H1 (cell line): ENCODE measurements around the gene PSMD3. TPM values are rescaled to one million over a fixed set of nuclear protein-coding genes. Genes with fewer than 3 reads are reported as not detected.

ENCODE experiments used
- CTCF ChIA-PET: fragments of 300-600 bp; sonication (Branson Sonifier 250); formaldehyde crosslinking; loops from one replicate; lab custom pipeline; 2021; ENCODE audit not compliant: partially characterized antibody; lab: Charles Lee
- POLR2A ChIA-PET: fragments of 300-600 bp; sonication (Branson Sonifier 250); formaldehyde crosslinking; loops from one replicate; lab custom pipeline; 2021; ENCODE audit warnings: inconsistent platforms; ENCODE audit not compliant: partially characterized antibody; lab: Charles Lee
- DNase-seq, 2 experiments: peaks; one replicate each; pipeline versions ENCODE4 v3.0.0 to v3.0.0-alpha.2; 2010 to 2022; ENCODE audit warnings: low spot score in 2 of 2, low read depth in 1 of 2, mixed read lengths in 1 of 2
- FAIRE-seq: peaks from 2 replicates; lab custom pipeline; 2011; peaks lifted over from hg19 to GRCh38; lab: Jason Lieb, UNC
- H2AFZ ChIP-seq: 2 replicates; pipeline ENCODE4 v1.8.1; 2012; ENCODE audit warnings: low read length, inconsistent platforms
- H2AK5ac ChIP-seq: 2 replicates; pipeline ENCODE4 v1.6.1; 2013; ENCODE audit warnings: low read depth, low read length
- H2BK120ac ChIP-seq: replicated peaks from 2 replicates; pipeline ENCODE3; 2013; ENCODE audit warnings: low read depth, low read length, inconsistent platforms
- H2BK12ac ChIP-seq: 2 replicates; pipeline ENCODE4 v1.6.1; 2013; ENCODE audit warnings: low read depth, low read length
- H2BK15ac ChIP-seq: 2 replicates; pipeline ENCODE4 v1.6.1; 2013; ENCODE audit warnings: low read length
- H2BK20ac ChIP-seq: 2 replicates; pipeline ENCODE4 v1.6.1; 2013; ENCODE audit warnings: low read length
- H2BK5ac ChIP-seq: 2 replicates; pipeline ENCODE4 v1.6.1; 2013; ENCODE audit warnings: low read depth, low read length
- H3K14ac ChIP-seq: 2 replicates; pipeline ENCODE4 v1.6.1; 2013; ENCODE audit warnings: inconsistent platforms; ENCODE audit not compliant: insufficient read length
- H3K18ac ChIP-seq: 2 replicates; pipeline ENCODE4 v1.6.1; 2013; ENCODE audit warnings: low read length; ENCODE audit errors: extremely low read depth
- H3K23ac ChIP-seq: 2 replicates; pipeline ENCODE4 v1.6.1; 2013; ENCODE audit warnings: inconsistent platforms; ENCODE audit not compliant: insufficient read length
- H3K23me2 ChIP-seq: 2 replicates; pipeline ENCODE4 v1.6.1; 2013; ENCODE audit warnings: low read depth, low read length
- H3K27ac ChIP-seq: 2 replicates; pipeline ENCODE4 v1.6.1; 2011; ENCODE audit warnings: low read depth, low read length, inconsistent platforms
- H3K27me3 ChIP-seq, 4 experiments: replicated peaks in 1 of 4; 1 replicate in 1 of 4; 2 replicates in 3 of 4; pipeline versions ENCODE4 v1.6.1 to v1.8.1; 2011 to 2013; ENCODE audit warnings: low read length in 3 of 4, mild to moderate bottlenecking in 3 of 4, inconsistent platforms in 2 of 4, mixed read lengths in 2 of 4, moderate library complexity in 1 of 4; ENCODE audit not compliant: control insufficient read depth in 3 of 4, insufficient read depth in 3 of 4; ENCODE audit errors: extremely low read depth in 1 of 4
- H3K36me3 ChIP-seq, 4 experiments: 2 replicates each; pipeline versions ENCODE4 v1.6.1 to v1.8.1; 2011 to 2013; ENCODE audit warnings: mild to moderate bottlenecking in 4 of 4, low read length in 3 of 4, moderate library complexity in 2 of 4, control low read depth in 1 of 4, inconsistent platforms in 1 of 4; ENCODE audit not compliant: insufficient read depth in 4 of 4, control insufficient read depth in 2 of 4
- H3K4ac ChIP-seq: replicated peaks from 2 replicates; pipeline ENCODE3; 2013; ENCODE audit warnings: low read length, low read depth, mixed read lengths, inconsistent platforms; ENCODE audit not compliant: insufficient read length
- H3K4me1 ChIP-seq, 4 experiments: replicated peaks in 1 of 4; 1 replicate in 1 of 4; 2 replicates in 3 of 4; pipeline versions ENCODE4 v1.6.1 to v1.8.1; 2011 to 2013; ENCODE audit warnings: low read length in 3 of 4, inconsistent platforms in 2 of 4, mixed read lengths in 1 of 4; ENCODE audit not compliant: insufficient read depth in 4 of 4, control insufficient read depth in 3 of 4
- H3K4me2 ChIP-seq, 2 experiments: 2 replicates each; pipeline versions ENCODE4 v1.6.1 to v1.8.1; 2011 to 2013; ENCODE audit warnings: low read depth in 2 of 2, low read length in 2 of 2, control low read depth in 1 of 2, inconsistent platforms in 1 of 2, mild to moderate bottlenecking in 1 of 2; ENCODE audit not compliant: insufficient read depth in 1 of 2
- H3K4me3 ChIP-seq, 4 experiments: fragments of 200-600, 300-600 bp in 1 of 4; sonication (generic), shearing (Covaris generic), sonication (Bioruptor Twin) in 1 of 4; 2 replicates each; pipeline versions ENCODE4 v1.5.1 to v1.8.1; 2011 to 2016; ENCODE audit warnings: low read length in 4 of 4, low read depth in 3 of 4, control low read depth in 2 of 4, inconsistent platforms in 2 of 4, mild to moderate bottlenecking in 2 of 4, mixed read lengths in 1 of 4, moderate library complexity in 1 of 4; ENCODE audit not compliant: insufficient read depth in 2 of 4; ENCODE audit errors: extremely low read depth in 1 of 4
- H3K56ac ChIP-seq: replicated peaks from 2 replicates; pipeline ENCODE3; 2013; ENCODE audit warnings: low read depth, mild to moderate bottlenecking, mixed read lengths, low read length, inconsistent platforms; ENCODE audit not compliant: insufficient read length
- H3K79me1 ChIP-seq: 2 replicates; pipeline ENCODE4 v1.6.1; 2013; ENCODE audit warnings: low read depth, low read length, control low read depth
- H3K79me2 ChIP-seq, 2 experiments: 2 replicates each; pipeline versions ENCODE4 v1.6.1 to v1.8.1; 2012 to 2013; ENCODE audit warnings: low read length in 2 of 2, mild to moderate bottlenecking in 2 of 2, inconsistent platforms in 1 of 2; ENCODE audit not compliant: insufficient read depth in 2 of 2, control insufficient read depth in 1 of 2
- H3K9ac ChIP-seq, 4 experiments: replicated peaks in 1 of 4; 1 replicate in 1 of 4; 2 replicates in 3 of 4; pipeline versions ENCODE4 v1.6.1 to v1.8.1; 2011 to 2013; ENCODE audit warnings: low read depth in 3 of 4, low read length in 3 of 4, control low read depth in 2 of 4, mild to moderate bottlenecking in 2 of 4, moderate library complexity in 2 of 4, inconsistent platforms in 1 of 4; ENCODE audit errors: extremely low read depth in 1 of 4
- H3K9me3 ChIP-seq, 2 experiments: 2 replicates each; pipeline versions ENCODE4 v1.6.1 to v1.8.1; 2012 to 2013; ENCODE audit warnings: mild to moderate bottlenecking in 2 of 2, moderate library complexity in 2 of 2, control low read depth in 1 of 2, inconsistent platforms in 1 of 2, low read depth in 1 of 2, low read length in 1 of 2, mixed read lengths in 1 of 2; ENCODE audit not compliant: insufficient read depth in 2 of 2
- H4K20me1 ChIP-seq, 2 experiments: replicated peaks in 1 of 2; 2 replicates each; pipeline versions ENCODE3 to v1.8.1; 2011 to 2013; ENCODE audit warnings: inconsistent platforms in 2 of 2, low read length in 2 of 2, mild to moderate bottlenecking in 1 of 2; ENCODE audit not compliant: insufficient read depth in 2 of 2, control insufficient read depth in 1 of 2
- H4K5ac ChIP-seq: 2 replicates; pipeline ENCODE4 v1.6.1; 2013; ENCODE audit warnings: low read length, low read depth, mixed read lengths, inconsistent platforms; ENCODE audit not compliant: insufficient read length
- H4K8ac ChIP-seq: 2 replicates; pipeline ENCODE4 v1.8.0; 2013; ENCODE audit warnings: mild to moderate bottlenecking, moderate library complexity, low read length, inconsistent platforms; ENCODE audit not compliant: insufficient read depth; ENCODE audit errors: extremely low read depth
- H4K91ac ChIP-seq: replicated peaks from 2 replicates; pipeline ENCODE3; 2013; ENCODE audit warnings: low read length, mixed read lengths, inconsistent platforms; ENCODE audit not compliant: insufficient read length
- CHD1 ChIP-seq: IDR thresholded peaks from 2 replicates; pipeline ENCODE4 v1.6.1; 2012; ENCODE audit warnings: low read depth, low read length, improper control_type of control experiment
- WGBS, 2 experiments: shearing (Covaris generic) in 1 of 2; methylation state at CpG; one replicate each; pipeline versions ENCODE4 v1.1.6 to v1.1.7; 2013 to 2015; ENCODE audit warnings: low lambda C conversion rate in 2 of 2, mixed read lengths in 2 of 2, inconsistent platforms in 1 of 2, low coverage in 1 of 2, missing lambda C conversion rate in 1 of 2; ENCODE audit not compliant: insufficient replicate concordance in 2 of 2, insufficient coverage in 1 of 2, insufficient read length in 1 of 2; ENCODE audit errors: extremely low coverage in 1 of 2, missing lambda C conversion rate in 1 of 2; 5-methylcytosine and 5-hydroxymethylcytosine counted together
- polyA plus RNA-seq, 7 experiments: library from polyadenylated mRNA; depleted of rRNA in 3 of 7; stranded (reverse) in 5 of 7; unstranded in 2 of 7; fragments of >200 nt in 5 of 7; fragments of 200-250 nt in 2 of 7; gene quantifications; 1 replicate in 5 of 7; 2 replicates in 1 of 7; 4 replicates in 1 of 7; pipeline versions ENCODE4 v1.2.1 to v1.2.3, GENCODE V29; 2011 to 2013; ENCODE audit warnings: missing spikeins in 2 of 7, mixed read lengths in 2 of 7
- total RNA-seq: library from RNA; stranded (reverse); fragmentation: NEBNext Ultra II Directional; extraction: Animal tissue kit (Norgen Biotek cat#: 25700); gene quantifications from 2 replicates; pipeline ENCODE4 v1.2.1, GENCODE V29; 2021
- TF ChIP-seq, protein P1 (sequence below): IDR thresholded peaks from 2 replicates; pipeline ENCODE4 v1.6.1; 2012; ENCODE audit warnings: low read length, inconsistent platforms
- TF ChIP-seq, protein P2 (sequence below): IDR thresholded peaks from 2 replicates; pipeline ENCODE4 v1.6.1; 2011; ENCODE audit warnings: low read length, improper control_type of control experiment
- TF ChIP-seq, protein P3 (sequence below), 3 experiments: IDR thresholded peaks; 1 replicate in 2 of 3; 2 replicates in 1 of 3; pipeline versions ENCODE4 v1.5.1 to v1.6.1; 2011; ENCODE audit warnings: low read length in 3 of 3, mild to moderate bottlenecking in 3 of 3, inconsistent platforms in 2 of 3, low read depth in 1 of 3, moderate library complexity in 1 of 3; ENCODE audit not compliant: insufficient read depth in 1 of 3; ENCODE audit errors: control extremely low read depth in 1 of 3

The PSMD3 gene
- total and polyA plus RNA-seq, 2 of the 8 experiments (the other 6 are each of a cell fraction or from before 2014, with no cell fraction given) = 151 to 198 TPM

GRCh38 chr17:39955726-39956225 lies 24.8 kb upstream of the PSMD3 start:
- Histone ChIP-seq H2BK20ac (no peak overlapping the region), H3K27ac (no peak overlapping the region), H3K9me3 (no peaks in the 10 kb centered on the region), H3K18ac (no peak overlapping the region), H3K79me2 (no peaks in the 10 kb centered on the region), H2BK120ac (no peak overlapping the region), H3K4me2 (no peak overlapping the region), H2AK5ac (no peak overlapping the region), H3K56ac (no peak overlapping the region), H3K14ac (no peak overlapping the region), H3K27me3 (peaks cover 0 to 5% (median 2%) of the 10 kb centered on the region in 4 experiments; a peak in 3 of 7 replicates), H3K4me3 (no peak overlapping the region), H3K36me3 (no peaks in the 10 kb centered on the region), H4K20me1 (no peaks in the 10 kb centered on the region), H3K9ac (no peak overlapping the region), H2BK5ac (no peak overlapping the region), H3K79me1 (0 out of 2 replicates have a peak, but pooled peaks cover 2% of the 10 kb centered on the region), H3K23ac (no peak overlapping the region), H4K91ac (no peak overlapping the region), H3K4me1 (peaks cover 0 to 15% (median 8%) of the 10 kb centered on the region in 4 experiments; a peak in 6 of 7 replicates), H3K4ac (no peak overlapping the region), H4K8ac (no peak overlapping the region), H4K5ac (no peak overlapping the region), H2BK15ac (no peak overlapping the region), H2AFZ (no peak overlapping the region), H3K23me2 (peaks cover 4% of the 10 kb centered on the region; the same call in 1 of the 2 replicates), H2BK12ac (no peak overlapping the region)
- ChIA-PET CTCF (interaction anchor here (2.0 to 9.2 kb wide), 3 partner anchors 15 to 24 kb away, joined by 5 to 96 read pairs (median 31); partner anchors contain the start of gene PSMD3), POLR2A (no interaction called here)
- TF ChIP-seq, protein P1, sequence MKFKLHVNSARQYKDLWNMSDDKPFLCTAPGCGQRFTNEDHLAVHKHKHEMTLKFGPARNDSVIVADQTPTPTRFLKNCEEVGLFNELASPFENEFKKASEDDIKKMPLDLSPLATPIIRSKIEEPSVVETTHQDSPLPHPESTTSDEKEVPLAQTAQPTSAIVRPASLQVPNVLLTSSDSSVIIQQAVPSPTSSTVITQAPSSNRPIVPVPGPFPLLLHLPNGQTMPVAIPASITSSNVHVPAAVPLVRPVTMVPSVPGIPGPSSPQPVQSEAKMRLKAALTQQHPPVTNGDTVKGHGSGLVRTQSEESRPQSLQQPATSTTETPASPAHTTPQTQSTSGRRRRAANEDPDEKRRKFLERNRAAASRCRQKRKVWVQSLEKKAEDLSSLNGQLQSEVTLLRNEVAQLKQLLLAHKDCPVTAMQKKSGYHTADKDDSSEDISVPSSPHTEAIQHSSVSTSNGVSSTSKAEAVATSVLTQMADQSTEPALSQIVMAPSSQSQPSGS = no peak
- TF ChIP-seq, protein P2, sequence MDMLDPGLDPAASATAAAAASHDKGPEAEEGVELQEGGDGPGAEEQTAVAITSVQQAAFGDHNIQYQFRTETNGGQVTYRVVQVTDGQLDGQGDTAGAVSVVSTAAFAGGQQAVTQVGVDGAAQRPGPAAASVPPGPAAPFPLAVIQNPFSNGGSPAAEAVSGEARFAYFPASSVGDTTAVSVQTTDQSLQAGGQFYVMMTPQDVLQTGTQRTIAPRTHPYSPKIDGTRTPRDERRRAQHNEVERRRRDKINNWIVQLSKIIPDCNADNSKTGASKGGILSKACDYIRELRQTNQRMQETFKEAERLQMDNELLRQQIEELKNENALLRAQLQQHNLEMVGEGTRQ = no peak
- TF ChIP-seq CHD1 = no peak
- TF ChIP-seq, protein P3, sequence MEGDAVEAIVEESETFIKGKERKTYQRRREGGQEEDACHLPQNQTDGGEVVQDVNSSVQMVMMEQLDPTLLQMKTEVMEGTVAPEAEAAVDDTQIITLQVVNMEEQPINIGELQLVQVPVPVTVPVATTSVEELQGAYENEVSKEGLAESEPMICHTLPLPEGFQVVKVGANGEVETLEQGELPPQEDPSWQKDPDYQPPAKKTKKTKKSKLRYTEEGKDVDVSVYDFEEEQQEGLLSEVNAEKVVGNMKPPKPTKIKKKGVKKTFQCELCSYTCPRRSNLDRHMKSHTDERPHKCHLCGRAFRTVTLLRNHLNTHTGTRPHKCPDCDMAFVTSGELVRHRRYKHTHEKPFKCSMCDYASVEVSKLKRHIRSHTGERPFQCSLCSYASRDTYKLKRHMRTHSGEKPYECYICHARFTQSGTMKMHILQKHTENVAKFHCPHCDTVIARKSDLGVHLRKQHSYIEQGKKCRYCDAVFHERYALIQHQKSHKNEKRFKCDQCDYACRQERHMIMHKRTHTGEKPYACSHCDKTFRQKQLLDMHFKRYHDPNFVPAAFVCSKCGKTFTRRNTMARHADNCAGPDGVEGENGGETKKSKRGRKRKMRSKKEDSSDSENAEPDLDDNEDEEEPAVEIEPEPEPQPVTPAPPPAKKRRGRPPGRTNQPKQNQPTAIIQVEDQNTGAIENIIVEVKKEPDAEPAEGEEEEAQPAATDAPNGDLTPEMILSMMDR (IDR thresholded peaks at IDR 0.05; ENCODE audit: control extremely low read depth in 1 of 3, insufficient read depth in 1 of 3, low read depth in 1 of 3, low read length in 3 of 3) = no peak
- DNase-seq = no peak
- no peak for FAIRE-seq
- 75% methylated on average over 4 of the region's 4 CpGs; no CpG with 5 or more reads in 1 of the 2 experiments for WGBS, 2 experiments
